NT2/D1 (cell line): ENCODE measurements around the gene LRP5.

Experiments used
- DNase-seq: peaks from one replicate; pipeline ENCODE4 v3.0.0-alpha.2; 2011; ENCODE audit warnings: low read depth, low spot score
- H3K27me3 ChIP-seq: 2 replicates; pipeline ENCODE4 v1.6.0; 2011; ENCODE audit warnings: mild to moderate bottlenecking; ENCODE audit not compliant: insufficient read length, insufficient read depth
- H3K36me3 ChIP-seq: 2 replicates; pipeline ENCODE4 v1.6.1; 2011; ENCODE audit warnings: mild to moderate bottlenecking, low read length, mixed read lengths; ENCODE audit not compliant: insufficient read depth, insufficient read length
- H3K4me1 ChIP-seq: 2 replicates; pipeline ENCODE4 v1.5.1; 2011; ENCODE audit not compliant: insufficient read depth, insufficient read length
- H3K4me3 ChIP-seq: 2 replicates; pipeline ENCODE4 v1.5.1; 2011; ENCODE audit warnings: low read depth; ENCODE audit not compliant: insufficient read length
- H3K9ac ChIP-seq: 2 replicates; pipeline ENCODE4 v1.6.0; 2011; ENCODE audit warnings: low read depth; ENCODE audit not compliant: insufficient read length
- H3K9me3 ChIP-seq: 2 replicates; pipeline ENCODE4 v1.5.1; 2011; ENCODE audit warnings: mild to moderate bottlenecking, low read length; ENCODE audit not compliant: insufficient read depth
- SUZ12 ChIP-seq: IDR thresholded peaks from 2 replicates; pipeline ENCODE4 v1.6.1; 2011; ENCODE audit not compliant: insufficient read length, insufficient read depth; ENCODE audit errors: extremely low read depth
- YY1 ChIP-seq: IDR thresholded peaks from 2 replicates; pipeline ENCODE4 v1.6.1; 2011; ENCODE audit not compliant: insufficient read length, insufficient read depth
- ZNF274 ChIP-seq: IDR thresholded peaks from 2 replicates; pipeline ENCODE4 v1.6.1; 2011; ENCODE audit warnings: mild to moderate bottlenecking, low read depth, low read length

The LRP5 gene

DNA sequence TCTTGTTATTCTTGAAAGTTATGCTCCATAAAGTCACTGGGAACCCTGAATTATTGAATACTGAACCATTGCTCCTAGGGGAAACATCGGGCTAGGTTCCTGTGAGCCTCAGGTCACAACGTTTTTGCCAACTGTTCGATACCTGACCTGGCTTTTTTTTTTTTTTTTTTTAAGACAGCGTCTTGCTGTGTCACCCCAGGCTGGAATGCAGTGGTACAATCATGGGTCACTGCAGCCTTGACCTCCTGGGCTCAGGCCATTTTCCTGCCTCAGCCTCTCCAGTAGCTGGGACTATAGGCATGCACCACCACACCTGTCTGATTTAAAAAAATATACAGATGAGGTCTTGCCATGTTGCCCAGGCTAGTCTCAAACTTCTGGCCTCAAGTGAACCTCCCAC, 22.5 kb downstream of the LRP5 start:
- no peak for DNase-seq
- H3K36me3 ChIP-seq: peaks cover 3% of the 10 kb centered on the region
- H3K9ac ChIP-seq: no peak overlapping the region
- peaks cover 14% of the 10 kb centered on the region for H3K4me1 ChIP-seq
- no peaks in the 10 kb centered on the region for H3K27me3 ChIP-seq
- no peak overlapping the region for H3K4me3 ChIP-seq
- no peaks in the 10 kb centered on the region for H3K9me3 ChIP-seq
- no peak for TF ChIP-seq YY1
- no peak for TF ChIP-seq ZNF274
- TF ChIP-seq SUZ12: no peak

DNA sequence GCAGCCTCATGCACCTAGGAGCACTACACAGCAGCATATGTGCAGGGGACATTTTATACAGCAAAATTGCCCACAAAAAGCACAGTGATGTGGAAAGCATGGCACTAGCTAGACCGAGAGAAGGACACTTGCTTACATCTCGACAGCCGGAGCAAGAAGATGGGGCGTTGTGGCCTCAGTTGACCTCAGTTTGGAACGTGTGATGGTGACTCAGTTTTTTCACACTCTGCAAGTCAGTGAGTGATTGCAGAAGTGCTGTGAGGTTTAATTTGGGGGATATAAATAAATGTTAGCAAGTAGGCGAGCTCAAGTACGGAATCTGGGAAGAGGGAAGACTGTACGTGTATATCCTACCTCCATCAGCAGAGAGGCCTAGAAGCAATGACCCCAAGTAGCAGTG, 23.3 kb downstream of the LRP5 start:
- no peak for TF ChIP-seq YY1
- no peak for TF ChIP-seq ZNF274
- TF ChIP-seq SUZ12: no peak
- Histone ChIP-seq H3K36me3 (peaks cover 3% of the 10 kb centered on the region), H3K4me3 (no peak overlapping the region)

DNA sequence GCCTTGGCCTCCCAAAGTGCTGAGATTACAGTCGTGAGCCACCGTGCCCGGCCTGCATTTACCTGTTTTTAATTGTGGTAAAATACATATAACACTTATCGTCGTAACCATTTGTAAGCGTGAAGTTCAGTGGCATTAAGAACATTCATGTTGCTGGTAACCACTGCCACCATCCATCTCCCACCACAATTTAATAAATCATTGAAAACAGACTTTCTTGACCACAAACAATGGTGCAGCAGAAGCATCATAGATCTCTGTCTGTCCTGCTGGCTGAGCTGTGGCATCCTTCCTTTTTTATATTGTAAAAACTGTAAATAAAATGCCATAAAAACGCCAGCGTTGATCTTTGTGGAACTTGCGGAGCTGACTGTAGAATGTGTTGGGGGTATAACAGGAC, 24.3 kb downstream of the LRP5 start:
- Histone ChIP-seq H3K4me1 (peaks cover 10% of the 10 kb centered on the region), H3K9ac (no peak overlapping the region), H3K4me3 (no peak overlapping the region), H3K9me3 (no peaks in the 10 kb centered on the region), H3K36me3 (peaks cover 3% of the 10 kb centered on the region), H3K27me3 (no peaks in the 10 kb centered on the region)
- DNase-seq: no peak
- no peak for TF ChIP-seq SUZ12
- no peak for TF ChIP-seq YY1
- no peak for TF ChIP-seq ZNF274

More for the DNA sequence above, 23.3 kb downstream of the LRP5 start:
- no peak overlapping the region for H3K9ac ChIP-seq
- H3K27me3 ChIP-seq: no peaks in the 10 kb centered on the region
- peaks cover 6% of the 10 kb centered on the region for H3K4me1 ChIP-seq
- no peaks in the 10 kb centered on the region for H3K9me3 ChIP-seq
- no peak for DNase-seq

- Histone ChIP-seq H3K4me1 (peaks cover 12% of the 10 kb centered on the region), H3K36me3 (peaks cover 3% of the 10 kb centered on the region), H3K4me3 (no peak overlapping the region), H3K27me3 (no peaks in the 10 kb centered on the region), H3K9ac (no peak overlapping the region), H3K9me3 (no peaks in the 10 kb centered on the region)
- no peak for TF ChIP-seq ZNF274
- TF ChIP-seq YY1: no peak
- TF ChIP-seq SUZ12: no peak
- no peak for DNase-seq
Measured at GRCh38 chr11:68337399-68337835, 25.0 kb downstream of the LRP5 start.

DNA sequence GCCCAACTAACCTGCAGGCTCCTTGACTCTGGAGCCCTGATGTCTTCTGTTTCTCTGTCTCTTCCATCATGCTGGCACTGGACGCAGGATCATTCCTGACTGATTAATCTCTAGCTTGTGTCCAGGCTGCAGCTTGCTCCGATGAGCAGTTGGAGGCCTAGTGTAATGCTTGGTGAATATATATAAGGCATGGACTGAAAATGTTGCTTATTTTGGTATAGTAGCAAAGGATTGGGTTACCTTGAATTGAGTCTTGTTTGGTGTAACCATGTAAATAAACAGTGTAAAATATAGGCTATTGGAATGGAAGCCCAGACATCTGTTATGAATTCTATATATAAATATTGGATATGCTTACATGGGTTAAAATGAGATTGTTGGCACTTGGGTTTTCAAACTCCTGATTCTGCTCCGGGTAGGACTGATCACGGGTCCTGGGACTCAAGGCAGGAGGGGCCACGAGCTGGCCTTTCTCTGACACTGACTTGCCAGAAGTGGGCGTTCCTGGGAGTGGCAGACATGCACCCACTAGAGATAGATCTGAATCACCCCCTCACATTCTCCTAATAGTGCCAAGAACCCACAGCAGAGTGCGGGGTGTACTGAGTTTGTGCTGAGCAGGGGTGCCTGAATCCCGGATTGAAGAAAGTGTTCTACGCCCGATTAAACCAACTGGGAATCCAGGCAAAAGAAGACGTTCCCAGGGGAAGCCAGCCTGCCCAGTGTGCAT, 25.8 kb downstream of the LRP5 start:
- H3K4me1 ChIP-seq: peaks cover 19% of the 10 kb centered on the region
- H3K9ac ChIP-seq: no peak overlapping the region
- no peak for TF ChIP-seq ZNF274
- no peak for TF ChIP-seq SUZ12
- no peak for DNase-seq
- no peaks in the 10 kb centered on the region for H3K27me3 ChIP-seq
- no peak overlapping the region for H3K4me3 ChIP-seq
- no peaks in the 10 kb centered on the region for H3K9me3 ChIP-seq
- H3K36me3 ChIP-seq: peaks cover 3% of the 10 kb centered on the region

DNA sequence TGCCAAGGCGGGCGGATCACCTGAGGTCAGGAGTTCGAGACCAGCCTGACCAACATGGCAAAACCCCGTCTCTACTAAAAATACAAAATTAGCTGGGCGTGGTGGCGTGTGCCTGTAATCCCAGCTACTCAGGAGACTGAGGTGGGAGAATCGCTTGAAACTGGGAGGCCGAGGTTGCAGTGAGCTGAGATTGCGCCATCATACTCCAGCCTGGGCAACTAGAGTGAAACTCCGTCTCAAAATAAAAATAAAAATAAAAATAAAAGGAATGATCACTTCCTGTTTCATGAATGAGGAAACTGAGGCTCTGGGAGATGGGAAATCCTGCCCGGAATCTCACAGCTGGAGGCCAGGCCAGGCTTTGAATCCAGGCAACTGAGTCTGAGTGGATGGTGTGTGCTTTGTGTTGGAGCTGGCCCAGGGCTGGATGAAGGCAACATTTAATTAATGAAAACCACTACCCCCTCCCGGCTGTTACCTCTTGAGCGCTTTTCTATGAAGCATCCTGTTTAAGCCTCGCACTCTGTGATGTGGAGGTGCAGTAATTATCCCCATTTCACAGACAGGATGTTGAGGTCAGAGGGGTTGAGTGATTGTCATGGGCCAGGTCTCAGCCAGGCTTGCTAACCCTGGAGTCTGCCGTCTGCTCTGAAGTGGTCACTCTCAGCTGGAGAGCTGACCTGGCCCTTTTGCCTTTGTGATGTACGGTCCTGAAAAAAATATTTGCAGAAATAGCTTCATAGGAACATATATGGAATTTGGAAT, 27.8 kb downstream of the LRP5 start:
- no peaks in the 10 kb centered on the region for H3K27me3 ChIP-seq
- peaks cover 19% of the 10 kb centered on the region for H3K4me1 ChIP-seq
- no peaks in the 10 kb centered on the region for H3K36me3 ChIP-seq
- H3K9ac ChIP-seq: no peak overlapping the region
- DNase-seq: no peak
- H3K9me3 ChIP-seq: 0 out of 2 replicates have a peak, but pooled peaks cover 1% of the 10 kb centered on the region
- no peak for TF ChIP-seq YY1
- no peak for TF ChIP-seq SUZ12
- TF ChIP-seq ZNF274: no peak
- no peak overlapping the region for H3K4me3 ChIP-seq
